HG02981 (cell line): Measurements from ENCODE around the gene FCRLA.
A peak's percentile ranks its signal among the peaks of the same experiment; 100 is the strongest.
"Not testable (repeated sequence)": the region's sequence is repeated elsewhere in the genome, so short reads cannot be mapped to it uniquely, and the experiment has no call there.

Experiments used
- ATAC-seq: cut with Tn5 transposase; IDR thresholded peaks from one replicate; pipeline ENCODE4 v1.9.1; 2021; ENCODE audit warnings: mild to moderate bottlenecking, moderate library complexity; ENCODE audit not compliant: unreplicated experiment

The FCRLA gene

DNA sequence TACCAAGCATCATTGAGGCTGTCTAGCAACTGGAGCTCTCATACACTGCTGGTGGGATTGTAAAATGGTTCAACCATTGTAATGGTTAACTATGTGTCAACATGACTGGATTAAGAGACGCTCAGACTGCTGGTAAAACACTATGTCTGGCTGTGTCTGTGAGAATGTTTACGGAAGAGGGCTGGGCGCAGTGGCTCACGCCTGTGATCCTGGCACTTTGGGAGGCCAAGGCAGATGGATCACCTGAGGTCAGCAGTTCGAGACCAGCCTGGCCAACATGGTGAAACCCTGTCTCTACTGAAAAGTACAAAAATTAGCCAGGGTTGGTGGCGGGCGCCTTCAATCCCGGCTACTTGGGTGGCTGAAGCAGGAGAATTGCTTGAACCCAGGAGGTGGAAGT is 4.8 kb upstream of the FCRLA start:
- ATAC-seq = no peak

DNA sequence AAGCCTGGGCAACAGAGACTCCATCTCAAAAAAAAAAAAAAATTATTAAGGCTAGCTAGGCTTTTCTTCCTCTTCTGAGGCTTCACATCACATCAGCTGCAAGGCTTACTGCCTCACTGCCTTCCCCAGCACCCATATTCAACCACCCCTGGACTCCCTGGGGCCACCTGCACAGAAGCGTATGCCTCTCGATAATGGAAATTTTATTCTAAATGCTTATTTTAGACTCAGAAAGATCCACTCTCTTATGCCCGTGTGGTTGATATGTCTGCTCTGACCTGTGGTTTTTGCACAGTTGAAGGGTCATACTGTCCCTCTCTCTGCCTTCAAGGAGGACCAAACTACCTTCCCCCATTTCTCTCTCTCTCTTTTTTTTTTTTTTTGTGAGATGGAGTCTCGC is 1.5 kb upstream of the FCRLA start:
- no peak for ATAC-seq

DNA sequence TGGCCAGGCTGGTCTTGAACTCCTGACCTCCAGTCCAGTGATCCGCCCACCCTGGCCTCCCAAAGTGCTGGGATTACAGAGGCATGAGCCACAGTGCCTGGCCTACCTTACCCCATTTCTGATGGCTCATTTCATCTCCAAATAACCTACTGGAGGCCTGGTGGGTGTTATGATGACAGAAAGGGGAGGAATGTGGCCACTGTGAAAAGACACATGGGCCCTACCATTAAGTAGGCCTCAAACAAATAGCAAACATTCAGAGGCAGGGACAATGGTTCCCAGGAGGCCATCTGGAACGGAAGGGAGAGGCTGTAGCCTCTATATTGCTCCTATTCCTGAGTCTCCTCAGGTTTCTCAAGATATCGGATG is 932 bp upstream of the FCRLA start:
- no peak for ATAC-seq

DNA sequence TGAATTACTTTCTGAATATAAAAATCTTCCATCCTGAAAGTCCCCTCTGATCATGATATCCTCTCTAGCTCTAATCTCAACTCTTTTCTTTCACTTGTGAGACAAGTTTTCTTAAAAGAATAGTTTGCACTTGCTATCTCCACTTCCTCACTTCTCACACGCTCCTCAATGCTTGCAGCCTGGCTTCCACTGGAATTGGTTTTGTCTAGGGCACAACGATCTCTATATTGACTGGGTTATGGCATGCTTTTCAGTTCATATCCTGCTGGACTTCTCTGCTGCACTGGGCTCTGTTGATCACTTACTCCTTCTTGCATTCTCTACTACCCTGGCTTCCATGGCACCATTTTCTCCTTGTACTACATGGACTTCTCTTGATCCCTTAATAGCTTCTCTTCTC is 474 bp downstream of the FCRLA start:
- ATAC-seq = no peak

DNA sequence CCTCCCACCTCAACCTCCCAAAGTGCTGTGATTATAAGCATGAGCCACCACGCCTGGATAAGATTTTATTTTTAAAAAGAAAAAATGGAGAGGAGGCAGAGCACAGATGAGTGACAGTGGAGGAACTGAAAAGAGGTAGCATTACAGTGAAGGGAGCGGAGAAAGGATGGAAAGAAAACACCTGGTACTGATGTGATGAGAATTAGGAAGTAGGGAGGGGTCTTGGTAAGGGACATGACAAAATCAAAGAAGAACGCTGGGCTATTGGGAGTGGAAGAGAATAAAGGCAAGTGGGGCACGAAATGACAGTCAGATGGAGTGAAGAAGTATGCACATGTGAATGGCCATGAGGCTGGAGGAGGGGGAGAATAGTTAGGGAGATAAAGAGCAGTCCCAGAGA is 2.3 kb downstream of the FCRLA start:
- no peak for ATAC-seq

DNA sequence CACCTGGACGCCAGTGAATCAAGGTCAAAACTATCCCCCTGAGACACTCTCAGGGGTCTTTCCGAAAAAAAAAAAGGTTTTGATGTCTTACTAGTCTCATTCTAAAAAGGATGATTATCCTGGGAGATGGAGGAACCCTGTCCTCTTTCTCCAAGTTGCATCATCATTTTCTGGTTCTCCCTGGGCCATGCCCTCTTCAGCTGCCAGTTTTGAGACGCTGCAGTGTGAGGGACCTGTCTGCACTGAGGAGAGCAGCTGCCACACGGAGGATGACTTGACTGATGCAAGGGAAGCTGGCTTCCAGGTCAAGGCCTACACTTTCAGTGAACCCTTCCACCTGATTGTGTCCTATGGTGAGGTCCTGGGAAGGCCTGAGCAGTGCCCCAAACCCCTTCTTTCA is 3.5 kb downstream of the FCRLA start:
- no peak for ATAC-seq

DNA sequence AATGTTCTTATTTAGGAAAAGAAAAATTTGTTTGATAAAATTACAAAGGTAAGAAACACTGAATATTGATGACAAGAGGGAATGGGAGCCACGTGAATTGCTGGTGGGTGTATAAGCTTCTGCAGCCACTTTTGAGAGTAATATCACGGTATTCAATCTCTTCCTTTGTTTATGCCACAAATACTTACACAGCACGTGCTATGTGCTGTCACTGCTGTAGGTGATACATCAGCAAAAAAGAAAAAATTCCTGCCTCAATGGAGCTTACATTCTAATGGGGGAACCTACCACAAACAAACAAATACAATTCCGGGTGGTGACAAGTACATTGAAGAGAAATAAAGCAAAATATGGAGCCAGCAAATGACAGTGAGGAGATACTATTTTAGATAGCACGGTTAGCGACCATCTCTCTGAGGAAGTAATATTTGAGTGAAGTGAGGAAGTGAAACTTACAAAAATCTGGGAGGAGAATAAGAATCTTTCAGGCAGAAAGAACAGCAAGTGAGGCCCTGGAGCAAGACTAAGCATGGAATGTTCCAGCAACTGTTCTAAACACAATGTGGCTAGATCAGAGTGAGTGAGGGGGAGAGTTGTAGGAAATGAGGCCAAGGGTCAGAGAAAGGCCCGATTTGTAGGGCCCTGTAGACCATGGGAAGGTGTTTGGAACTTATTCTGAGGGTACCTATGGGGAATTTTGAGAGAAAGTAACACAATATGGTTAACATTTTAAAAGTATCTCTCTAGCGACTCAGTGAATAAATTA is 11.7 kb downstream of the FCRLA start:
- ATAC-seq = peak; percentile 60

DNA sequence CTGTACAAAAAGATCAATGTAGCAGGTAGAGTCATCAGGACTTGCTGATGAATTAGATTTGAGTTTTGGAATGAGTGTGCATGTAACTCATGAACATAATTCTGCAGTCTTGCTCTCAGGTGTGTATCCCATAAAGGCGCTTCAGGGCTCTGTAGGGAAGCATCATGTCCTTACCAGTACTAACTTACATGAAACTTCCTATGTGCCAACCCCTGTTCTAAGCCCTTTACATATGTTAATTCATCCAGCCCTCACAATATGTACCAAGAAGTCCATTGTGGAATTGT is 12.2 kb downstream of the FCRLA start:
- peak; percentile 33 for ATAC-seq

DNA sequence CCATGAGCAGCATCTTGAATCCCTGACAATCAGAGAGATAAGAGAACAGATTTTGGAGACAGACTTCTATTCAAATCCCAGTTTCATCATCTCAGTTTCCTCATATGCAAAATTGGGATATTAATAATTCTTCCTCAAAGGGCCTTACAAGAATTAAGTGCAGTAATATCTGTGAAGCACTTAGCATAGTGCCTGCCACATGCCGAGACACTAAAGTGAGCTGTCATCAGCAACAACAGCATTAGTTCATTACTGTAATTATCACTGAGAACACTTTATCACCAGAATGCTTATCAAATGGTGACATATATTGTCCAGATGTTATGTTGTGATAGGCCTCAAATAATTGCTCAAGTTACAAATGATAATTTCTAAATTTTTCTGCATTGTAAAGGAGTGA is 13.4 kb downstream of the FCRLA start:
- no peak for ATAC-seq

DNA sequence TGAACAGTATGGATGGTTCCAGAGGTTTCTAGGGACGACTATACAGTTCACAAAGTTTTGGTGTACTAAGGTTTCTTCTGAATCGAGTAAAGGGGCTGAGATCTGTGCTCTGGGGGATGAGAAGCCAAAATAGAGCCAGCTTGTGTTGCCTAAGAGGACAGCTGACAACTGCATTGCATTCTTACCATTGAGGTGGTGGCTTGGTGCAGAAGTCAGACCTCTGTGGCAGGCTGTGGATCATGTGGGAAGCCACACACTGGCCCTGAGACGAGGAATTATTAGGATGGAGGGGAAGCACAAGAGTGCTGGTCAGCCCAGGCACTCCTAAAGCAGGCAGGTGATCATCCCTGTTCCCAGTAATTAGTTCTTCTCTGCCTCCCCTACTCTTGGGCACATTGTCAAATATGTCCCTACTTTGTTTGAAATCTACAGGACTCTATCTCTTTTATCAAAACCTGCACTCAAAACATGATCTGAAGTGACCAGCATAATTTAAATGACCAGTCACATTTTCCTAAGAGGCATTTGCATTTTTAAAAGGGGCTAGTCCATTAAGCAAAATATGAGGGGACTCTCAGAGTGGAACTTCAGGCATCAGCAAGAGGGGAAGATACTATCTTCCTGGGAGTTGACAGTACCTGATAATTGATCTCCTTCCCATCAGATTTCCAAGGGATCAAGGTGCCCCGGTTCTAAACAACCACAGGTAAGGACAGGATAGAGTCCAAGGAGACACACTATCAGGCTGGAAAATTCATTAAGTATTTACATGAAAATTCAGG is 14.1 kb downstream of the FCRLA start, which contains the start of gene FCRLB:
Gene FCRLB (plus strand): TSS at position 589 of the 782 bp plus-strand sequence. CDS start 1,129 bp downstream, outside the sequence.
- ATAC-seq = no peak

DNA sequence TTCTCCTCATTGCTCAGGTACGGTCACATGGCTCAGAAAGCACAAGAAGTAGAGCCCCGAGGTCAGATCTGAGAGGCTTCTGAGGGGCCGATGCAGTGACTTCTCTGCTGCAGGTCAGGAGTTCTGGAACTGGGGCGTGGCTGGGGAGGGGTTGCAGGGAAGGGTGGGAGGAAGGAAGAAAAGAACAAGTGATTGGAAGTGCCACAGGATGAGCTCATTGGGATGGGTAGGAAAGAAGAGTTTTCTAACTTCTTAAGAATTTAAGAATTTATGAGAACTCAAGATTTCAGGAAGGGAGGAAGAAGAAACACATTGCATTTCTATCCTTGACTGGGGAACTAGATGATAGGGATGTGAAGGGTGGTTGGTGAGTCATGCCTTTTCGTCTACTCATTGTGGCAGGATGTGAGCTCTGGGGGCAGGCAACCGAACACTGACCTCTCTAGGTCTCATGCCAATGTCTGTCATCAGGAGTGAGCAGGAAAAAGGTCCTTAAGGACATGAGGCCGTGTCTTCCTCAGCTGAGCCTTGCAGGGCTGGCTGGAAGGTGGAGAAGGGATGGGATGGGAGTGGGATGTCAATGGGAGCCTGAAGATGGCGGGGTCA is 14.8 kb downstream of the FCRLA start:
- no peak for ATAC-seq

DNA sequence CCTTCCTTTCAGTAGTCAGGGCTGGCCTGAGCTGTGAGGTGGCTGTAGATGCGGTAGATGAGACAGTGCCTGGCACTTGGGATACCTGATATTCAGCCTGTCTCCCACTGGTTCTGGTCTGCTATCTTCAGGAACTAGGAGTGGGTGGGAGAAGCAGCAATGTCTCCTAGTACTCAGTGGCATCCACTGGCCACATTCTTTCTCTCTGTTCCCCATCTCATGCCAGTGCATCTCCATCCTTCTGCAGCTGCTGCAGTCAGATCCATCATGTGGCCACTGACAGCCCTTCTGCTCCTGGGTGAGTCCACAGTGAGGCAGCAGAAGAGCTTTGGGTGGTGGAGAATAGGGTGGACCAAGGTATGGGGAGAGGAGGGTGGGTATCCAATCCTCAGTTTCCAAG is 15.4 kb downstream of the FCRLA start:
- ATAC-seq = no peak

DNA sequence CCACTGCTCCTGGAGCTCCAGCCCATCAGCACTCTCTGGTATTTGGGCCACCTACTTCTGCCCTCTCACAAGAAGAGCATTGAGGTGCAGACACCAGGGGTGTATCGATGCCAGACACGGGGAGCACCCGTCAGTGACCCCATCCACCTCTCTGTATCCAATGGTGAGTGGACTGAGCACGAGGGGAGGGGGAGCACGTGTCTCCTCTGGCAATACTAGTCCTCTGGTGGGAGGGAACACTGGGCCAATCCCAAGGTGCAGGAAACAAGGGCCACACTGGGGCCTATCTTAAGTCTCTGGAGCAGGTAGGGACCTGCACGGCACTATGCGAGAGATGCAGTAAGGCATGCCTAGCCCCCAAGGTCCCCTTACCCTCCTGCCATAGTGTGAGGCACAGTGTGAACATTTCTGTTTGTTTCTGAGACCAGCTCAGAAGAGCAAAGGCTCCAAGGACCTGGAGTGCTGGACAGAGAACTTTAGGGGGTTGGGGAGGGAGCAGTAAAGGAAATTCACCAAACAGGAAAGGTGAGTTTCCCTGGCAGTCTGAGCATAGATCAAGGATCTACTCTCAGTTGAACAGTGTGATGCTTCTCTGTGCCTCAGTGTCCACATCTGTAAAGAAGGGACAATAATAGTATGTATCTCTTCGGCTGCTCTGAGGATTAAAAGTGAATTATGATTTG is 16.6 kb downstream of the FCRLA start:
- ATAC-seq = no peak

DNA sequence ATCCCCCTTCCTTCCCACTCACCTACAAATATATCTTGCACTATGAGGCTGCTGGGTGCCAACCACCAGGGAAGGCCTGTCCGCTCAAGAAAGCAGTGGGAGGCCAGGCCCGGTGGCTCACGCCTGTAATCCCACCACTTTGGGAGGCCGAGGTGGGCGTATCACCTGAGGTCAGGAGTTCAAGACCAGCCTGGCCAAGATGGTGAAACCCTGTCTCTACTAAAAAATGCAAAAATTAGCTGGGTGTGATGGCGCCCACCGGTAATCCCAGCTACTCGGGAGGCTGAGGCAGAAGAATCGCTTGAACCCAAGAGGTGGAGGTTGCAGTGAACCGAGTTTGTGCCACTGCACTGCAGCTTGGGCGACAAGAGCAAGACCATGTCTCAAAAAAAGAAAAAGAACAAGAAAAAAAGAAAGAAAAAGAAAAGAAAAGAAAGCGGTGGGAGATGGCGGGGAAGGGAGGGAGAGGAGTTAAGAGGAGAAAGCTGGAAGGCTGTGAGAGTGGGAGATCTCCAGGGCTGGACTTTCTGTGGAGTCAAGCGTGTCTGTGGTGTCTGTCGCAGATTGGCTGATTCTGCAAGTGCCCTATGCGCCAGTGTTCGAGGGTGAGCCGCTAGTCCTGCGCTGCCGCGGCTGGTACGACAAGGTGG is 18.4 kb downstream of the FCRLA start:
- not testable (repeated sequence) for ATAC-seq

DNA sequence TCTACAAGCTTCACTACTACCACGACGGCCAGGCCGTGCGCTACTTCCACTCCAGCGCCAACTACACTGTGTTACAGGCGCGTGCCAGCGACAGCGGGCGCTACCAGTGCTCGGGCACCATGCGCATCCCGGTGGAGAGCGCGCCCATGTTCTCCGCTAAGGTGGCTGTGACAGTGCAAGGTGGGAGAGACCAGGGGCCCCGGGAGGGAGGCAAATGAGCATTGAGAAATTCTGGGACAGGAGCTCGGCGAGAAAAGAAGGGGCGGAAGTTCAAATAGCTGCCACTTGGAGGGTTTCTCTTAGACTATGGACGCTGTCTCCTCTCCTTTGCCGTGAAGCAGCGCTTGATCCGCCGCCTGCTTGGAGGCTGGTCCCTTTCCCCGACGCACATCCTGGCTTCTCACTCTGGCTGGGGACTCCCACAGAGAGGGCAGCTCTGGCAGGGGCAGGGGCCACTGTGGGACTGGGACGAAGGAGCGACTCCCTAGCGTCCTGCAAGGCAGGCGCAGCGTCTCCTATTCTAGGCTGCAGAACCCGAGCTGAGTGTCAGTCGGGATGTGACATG is 19.0 kb downstream of the FCRLA start:
- ATAC-seq = no peak

DNA sequence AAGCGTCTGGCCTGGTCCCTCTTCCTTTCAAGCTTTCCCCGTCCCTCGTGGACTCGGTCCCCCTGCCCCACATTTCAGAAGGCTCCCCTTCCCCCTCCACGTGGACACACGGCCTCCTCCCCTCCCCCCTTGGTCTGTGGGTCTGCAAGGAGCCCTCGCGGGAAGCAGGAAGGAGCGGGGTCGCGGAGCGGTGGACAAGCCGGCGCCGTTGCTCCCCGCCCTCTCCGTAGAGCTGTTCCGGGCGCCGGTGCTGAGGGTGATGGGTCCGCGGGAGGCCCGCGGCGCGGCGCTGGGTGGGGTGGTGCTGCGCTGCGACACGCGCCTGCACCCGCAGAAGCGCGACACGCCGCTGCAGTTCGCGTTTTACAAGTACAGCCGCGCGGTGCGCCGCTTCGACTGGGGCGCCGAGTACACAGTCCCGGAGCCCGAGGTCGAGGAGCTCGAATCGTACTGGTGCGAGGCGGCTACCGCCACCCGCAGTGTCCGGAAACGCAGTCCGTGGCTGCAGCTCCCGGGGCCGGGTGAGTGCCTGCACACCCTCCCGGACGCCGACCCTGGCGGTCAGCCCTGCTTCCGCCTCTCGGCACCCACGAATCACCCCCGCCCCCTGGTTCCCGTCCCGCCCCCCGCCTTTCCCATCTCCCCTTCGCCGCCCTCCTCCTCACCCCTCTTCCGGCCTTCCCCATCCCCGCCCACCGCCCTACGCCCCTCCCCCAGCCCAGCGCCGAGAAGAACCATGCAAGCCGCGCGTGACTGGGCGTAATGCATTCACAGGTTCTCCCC is 19.6 kb downstream of the FCRLA start:
- ATAC-seq = peak; percentile 44

DNA sequence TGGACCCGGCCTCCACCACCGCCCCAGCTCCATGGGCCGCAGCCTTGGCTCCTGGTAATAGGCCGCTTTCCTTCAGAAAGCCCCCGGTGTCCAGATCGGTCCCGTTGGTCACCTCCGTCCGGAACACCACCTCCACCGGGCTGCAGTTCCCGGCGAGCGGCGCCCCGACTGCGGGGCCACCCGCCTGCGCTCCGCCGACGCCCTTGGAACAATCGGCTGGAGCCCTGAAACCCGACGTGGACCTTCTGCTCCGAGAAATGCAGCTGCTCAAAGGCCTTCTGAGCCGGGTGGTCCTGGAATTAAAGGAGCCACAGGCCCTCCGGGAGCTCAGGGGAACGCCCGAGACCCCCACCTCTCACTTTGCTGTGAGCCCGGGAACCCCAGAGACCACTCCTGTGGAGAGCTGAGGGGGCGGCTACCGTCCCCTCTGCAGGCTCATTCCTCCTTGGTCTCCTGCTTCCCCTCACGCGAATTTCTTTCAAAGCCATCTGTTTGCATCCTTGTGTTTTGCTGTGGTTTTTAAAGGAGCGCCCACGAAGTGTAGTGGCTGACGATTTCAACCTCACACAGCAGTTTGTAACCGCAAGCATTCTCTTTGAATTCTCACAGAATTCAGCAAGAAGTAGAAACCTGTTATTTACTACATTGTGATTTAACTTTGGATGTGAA is 20.4 kb downstream of the FCRLA start:
- no peak for ATAC-seq

DNA sequence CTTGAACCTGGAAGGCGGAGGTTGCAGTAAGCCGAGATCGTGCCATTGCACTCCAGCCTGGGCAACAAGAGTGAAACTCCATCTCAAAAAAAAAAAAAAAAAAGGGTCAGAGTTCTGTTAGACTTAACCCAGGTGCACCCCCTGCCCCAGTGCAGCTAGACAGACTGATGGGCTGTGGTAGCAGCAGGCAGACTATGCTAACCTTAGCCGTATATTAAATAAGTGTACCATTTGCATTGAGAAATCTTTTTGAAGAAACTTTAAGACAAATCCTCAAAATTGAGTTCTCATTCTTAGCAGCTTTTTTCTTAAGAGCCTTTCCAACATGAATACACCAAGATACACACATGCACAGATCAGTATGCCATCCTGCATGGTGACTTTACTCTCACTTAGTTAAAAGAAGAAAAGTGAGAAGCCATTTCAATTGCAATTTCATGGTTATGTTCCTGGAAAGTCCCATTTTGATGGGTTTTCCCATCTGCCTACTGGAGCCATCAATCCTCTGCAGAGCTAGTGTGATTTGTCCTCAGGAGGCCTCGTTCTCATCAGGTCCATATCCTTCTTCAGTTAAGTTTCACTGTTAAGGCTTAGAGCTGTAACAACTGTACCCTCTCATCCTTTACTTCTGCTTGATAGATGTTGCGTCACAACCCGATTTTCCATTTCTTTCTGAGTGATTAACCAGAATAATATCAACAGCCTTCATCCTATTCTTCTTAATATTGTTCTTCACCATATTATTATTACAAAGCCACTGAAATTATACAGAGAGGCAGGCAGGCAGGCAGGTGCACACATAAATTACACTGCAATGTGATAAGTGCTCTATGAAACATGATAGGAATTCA is 21.6 kb downstream of the FCRLA start:
- no peak for ATAC-seq
